KMS-11 (cell line): ENCODE results near the gene FAM50A.

ENCODE experiments used
- H2AFZ ChIP-seq: fragments of 200-600 bp; sonication (generic); 2 replicates; pipeline ENCODE4 v1.6.1; 2016; ENCODE audit warnings: antibody characterized with exemption, mixed run types, low read depth
- H3K27ac ChIP-seq: fragments of 200-600 bp; sonication (generic); 2 replicates; pipeline ENCODE4 v1.6.1; 2016; ENCODE audit warnings: mild to moderate bottlenecking, mixed run types
- H3K27me3 ChIP-seq: fragments of 200-600 bp; sonication (generic); 2 replicates; pipeline ENCODE4 v1.6.1; 2017; ENCODE audit warnings: mild to moderate bottlenecking, low read depth, mixed run types, moderate library complexity; ENCODE audit not compliant: insufficient read depth
- H3K36me3 ChIP-seq: fragments of 200-600 bp; sonication (generic); 2 replicates; pipeline ENCODE4 v1.6.1; 2017; ENCODE audit warnings: mild to moderate bottlenecking, mixed run types; ENCODE audit not compliant: insufficient read depth
- H3K4me1 ChIP-seq: fragments of 200-600 bp; sonication (generic); 2 replicates; pipeline ENCODE4 v1.6.1; 2016; ENCODE audit warnings: mild to moderate bottlenecking, low read depth, mixed run types; ENCODE audit not compliant: poor library complexity, severe bottlenecking
- H3K4me2 ChIP-seq: fragments of 200-600 bp; sonication (generic); 2 replicates; pipeline ENCODE4 v1.7.0; 2016; ENCODE audit warnings: mild to moderate bottlenecking, mixed run types
- H3K4me3 ChIP-seq: fragments of 200-600 bp; sonication (generic); IDR thresholded peaks from 2 replicates; pipeline ENCODE4 v1.6.1; 2017; ENCODE audit warnings: low read depth, low read length, mixed read lengths; ENCODE audit not compliant: insufficient read depth
- H3K79me2 ChIP-seq: fragments of 200-600 bp; sonication (generic); 2 replicates; pipeline ENCODE4 v1.6.1; 2016; ENCODE audit warnings: low read depth, mixed run types; ENCODE audit not compliant: insufficient read depth
- H3K9ac ChIP-seq: fragments of 200-600 bp; sonication (generic); 2 replicates; pipeline ENCODE4 v1.6.1; 2016; ENCODE audit warnings: mild to moderate bottlenecking, mixed run types
- H4K20me1 ChIP-seq: fragments of 200-600 bp; sonication (generic); 2 replicates; pipeline ENCODE4 v1.6.1; 2016; ENCODE audit warnings: mild to moderate bottlenecking, mixed run types; ENCODE audit not compliant: insufficient read depth
- CTCF ChIP-seq: fragments of 200-600 bp; sonication (generic); conservative IDR thresholded peaks from 2 replicates; pipeline ENCODE4 v1.6.1; 2017; ENCODE audit warnings: low read depth, mild to moderate bottlenecking, antibody characterized with exemption, low read length, moderate library complexity, mixed read lengths

FAM50A gene

GRCh38 chrX:154459832-154460231, 15.9 kb downstream of the FAM50A start:
- Histone ChIP-seq H2AFZ (no peak overlapping the region), H3K27ac (no peak overlapping the region), H3K79me2 (no peaks in the 10 kb centered on the region), H3K36me3 (no peaks in the 10 kb centered on the region), H3K4me1 (peaks cover 4% of the 10 kb centered on the region), H3K27me3 (no peaks in the 10 kb centered on the region), H4K20me1 (no peaks in the 10 kb centered on the region), H3K4me2 (no peak overlapping the region; the same call in 1 of the 2 replicates), H3K9ac (no peak overlapping the region), H3K4me3 (no peak overlapping the region)
- TF ChIP-seq CTCF = no peak

DNA sequence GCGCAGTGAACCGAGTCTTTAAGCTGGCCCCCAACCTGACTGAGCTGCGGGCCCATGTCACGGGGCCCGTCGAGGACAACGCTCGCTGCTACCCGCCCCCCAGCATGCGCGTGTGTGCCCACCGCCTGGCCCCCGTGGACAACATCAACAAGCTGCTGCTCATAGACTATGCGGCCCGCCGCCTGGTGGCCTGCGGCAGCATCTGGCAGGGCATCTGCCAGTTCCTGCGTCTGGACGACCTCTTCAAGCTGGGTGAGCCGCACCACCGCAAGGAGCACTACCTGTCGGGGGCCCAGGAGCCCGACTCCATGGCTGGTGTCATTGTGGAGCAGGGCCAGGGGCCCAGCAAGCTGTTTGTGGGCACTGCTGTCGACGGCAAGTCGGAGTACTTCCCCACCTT, 16.4 kb downstream of the FAM50A start:
- Histone ChIP-seq H2AFZ (no peak overlapping the region), H3K27me3 (no peaks in the 10 kb centered on the region), H3K4me2 (no peak overlapping the region), H4K20me1 (no peaks in the 10 kb centered on the region), H3K79me2 (no peaks in the 10 kb centered on the region), H3K9ac (no peak overlapping the region), H3K27ac (no peak overlapping the region), H3K4me3 (no peak overlapping the region), H3K36me3 (no peaks in the 10 kb centered on the region), H3K4me1 (peaks cover 4% of the 10 kb centered on the region)
- TF ChIP-seq CTCF = no peak

GRCh38 chrX:154462396-154462795, 18.5 kb downstream of the FAM50A start:
- Histone ChIP-seq H3K4me1 (peaks cover 1% of the 10 kb centered on the region), H4K20me1 (no peaks in the 10 kb centered on the region), H3K4me2 (no peak overlapping the region), H3K9ac (no peak overlapping the region), H3K79me2 (no peaks in the 10 kb centered on the region), H3K4me3 (no peak overlapping the region), H3K36me3 (no peaks in the 10 kb centered on the region), H2AFZ (no peak overlapping the region), H3K27me3 (no peaks in the 10 kb centered on the region), H3K27ac (no peak overlapping the region)
- TF ChIP-seq CTCF = no peak

DNA sequence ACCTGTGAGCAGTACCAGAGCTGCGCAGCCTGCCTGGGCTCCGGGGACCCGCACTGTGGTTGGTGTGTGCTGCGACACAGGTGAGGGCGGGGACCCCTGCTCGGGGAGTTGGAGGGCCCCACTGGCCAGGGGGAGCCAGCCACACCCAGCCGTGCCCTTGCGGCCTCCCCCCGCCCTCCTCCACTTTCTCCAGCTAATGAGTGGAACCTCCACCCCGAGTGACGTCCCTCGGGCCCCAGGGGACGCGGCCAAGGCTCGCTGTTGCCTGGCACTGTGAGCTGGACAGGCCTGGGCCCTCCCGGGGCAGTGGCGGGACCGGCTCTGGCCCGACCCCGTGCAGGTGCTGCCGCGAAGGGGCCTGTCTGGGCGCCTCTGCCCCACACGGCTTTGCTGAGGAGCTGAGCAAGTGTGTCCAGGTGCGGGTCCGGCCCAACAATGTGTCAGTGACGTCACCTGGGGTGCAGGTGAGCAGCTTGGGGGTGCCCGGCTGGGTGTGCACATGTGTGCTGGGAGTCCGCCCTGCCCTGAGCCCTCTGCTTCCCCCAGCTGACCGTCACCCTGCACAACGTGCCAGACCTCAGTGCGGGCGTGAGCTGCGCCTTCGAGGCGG, 19.8 kb downstream of the FAM50A start:
- no peak overlapping the region for H3K4me2 ChIP-seq
- no peaks in the 10 kb centered on the region for H3K27me3 ChIP-seq
- no peaks in the 10 kb centered on the region for H3K79me2 ChIP-seq
- H3K36me3 ChIP-seq = no peaks in the 10 kb centered on the region
- H4K20me1 ChIP-seq = no peaks in the 10 kb centered on the region
- no peak for TF ChIP-seq CTCF
- no peak overlapping the region for H3K4me3 ChIP-seq
- no peak overlapping the region for H3K9ac ChIP-seq
- H3K4me1 ChIP-seq = no peaks in the 10 kb centered on the region
- no peak overlapping the region for H3K27ac ChIP-seq
- H2AFZ ChIP-seq = no peak overlapping the region
